Camera-type eye (tissue), 1 donor: ENCODE measurements around the gene PROZ. TPM values are rescaled to one million over a fixed set of nuclear protein-coding genes. Genes with fewer than 3 reads are reported as not detected.

Source experiments
- total RNA-seq: library from RNA; depleted of rRNA; stranded (reverse); fragments of >200 nt; gene quantifications from one replicate; pipeline ENCODE4 v1.2.3, GENCODE V29; 2014

The PROZ gene
- not detected for total RNA-seq

DNA sequence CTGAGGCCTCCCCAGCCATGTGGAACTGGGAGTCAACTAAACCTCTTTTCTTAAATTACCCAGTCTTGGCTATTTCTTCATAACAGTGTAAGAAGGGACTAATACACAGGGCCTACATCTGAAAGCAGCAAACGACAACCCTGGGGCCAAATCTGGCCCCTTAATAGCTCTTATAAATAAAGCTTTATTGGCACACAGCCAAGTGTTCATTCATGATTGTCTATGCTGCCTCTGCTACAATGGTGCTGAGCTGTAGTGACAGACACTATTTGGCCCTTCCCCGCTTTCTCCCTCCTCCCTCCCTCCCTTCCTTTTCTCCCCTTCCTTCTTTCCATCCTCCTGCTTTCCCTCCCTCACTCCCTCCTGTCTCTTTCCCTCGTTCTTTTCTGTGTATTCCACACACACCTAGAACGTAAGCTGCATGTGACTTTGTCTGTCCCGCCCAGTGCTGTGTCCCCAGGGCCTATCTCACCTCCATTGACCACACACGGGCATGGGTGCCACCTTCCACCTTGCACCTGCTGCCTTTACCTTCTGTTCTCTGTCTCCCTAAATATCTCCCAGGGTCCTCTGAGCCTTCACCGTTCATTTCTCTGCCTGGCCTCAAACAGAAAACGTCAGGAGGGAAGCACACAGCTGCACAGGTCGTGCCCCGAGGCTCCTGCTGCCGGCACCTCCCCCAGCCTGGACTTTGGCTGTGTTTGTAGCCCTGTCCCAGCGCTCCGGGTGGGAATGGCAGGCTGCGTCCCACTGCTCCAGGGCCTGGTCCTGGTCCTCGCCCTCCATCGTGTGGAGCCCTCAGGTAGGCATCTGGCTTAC is at the start of gene PROZ:
Gene PROZ, plus strand, starts transcription at position 720 of the 819 bp plus-strand sequence. Its CDS starts 13 bp downstream, at position 733.

DNA sequence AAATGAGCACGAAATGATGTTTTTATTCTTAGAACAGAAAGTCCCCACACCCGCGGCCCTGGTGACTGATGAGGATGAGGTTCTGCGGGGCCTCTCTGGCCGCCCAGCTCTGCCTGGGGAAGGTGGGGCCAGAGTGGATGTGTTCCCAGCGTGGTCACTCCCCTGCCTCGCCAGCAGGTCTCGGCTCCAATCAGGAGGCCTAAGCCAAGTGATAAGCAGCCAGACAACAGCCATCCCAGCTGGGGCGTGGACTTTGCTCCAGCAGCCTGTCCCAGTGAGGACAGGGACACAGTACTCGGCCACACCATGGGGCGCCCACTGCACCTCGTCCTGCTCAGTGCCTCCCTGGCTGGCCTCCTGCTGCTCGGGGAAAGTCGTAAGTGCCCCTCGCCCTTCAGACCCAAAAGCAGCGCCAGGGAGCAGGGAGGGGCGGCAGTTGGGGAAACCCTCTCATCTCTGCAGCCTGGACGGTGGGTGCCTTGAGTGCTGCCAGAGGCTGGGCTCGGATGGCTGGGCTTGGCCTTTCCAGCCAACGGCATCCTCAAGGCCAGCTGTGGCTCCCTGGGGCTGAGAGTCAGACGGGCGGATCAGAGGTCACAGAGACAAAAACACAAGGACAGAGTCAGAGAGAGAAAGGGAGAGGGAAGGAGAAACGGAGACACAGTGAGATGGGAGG is 35.8 kb upstream of the PROZ start, which contains the start of gene F10:
Gene F10, plus strand, starts transcription at position 250 of the 676 bp plus-strand sequence. Its CDS starts 57 bp downstream, at position 307.

DNA sequence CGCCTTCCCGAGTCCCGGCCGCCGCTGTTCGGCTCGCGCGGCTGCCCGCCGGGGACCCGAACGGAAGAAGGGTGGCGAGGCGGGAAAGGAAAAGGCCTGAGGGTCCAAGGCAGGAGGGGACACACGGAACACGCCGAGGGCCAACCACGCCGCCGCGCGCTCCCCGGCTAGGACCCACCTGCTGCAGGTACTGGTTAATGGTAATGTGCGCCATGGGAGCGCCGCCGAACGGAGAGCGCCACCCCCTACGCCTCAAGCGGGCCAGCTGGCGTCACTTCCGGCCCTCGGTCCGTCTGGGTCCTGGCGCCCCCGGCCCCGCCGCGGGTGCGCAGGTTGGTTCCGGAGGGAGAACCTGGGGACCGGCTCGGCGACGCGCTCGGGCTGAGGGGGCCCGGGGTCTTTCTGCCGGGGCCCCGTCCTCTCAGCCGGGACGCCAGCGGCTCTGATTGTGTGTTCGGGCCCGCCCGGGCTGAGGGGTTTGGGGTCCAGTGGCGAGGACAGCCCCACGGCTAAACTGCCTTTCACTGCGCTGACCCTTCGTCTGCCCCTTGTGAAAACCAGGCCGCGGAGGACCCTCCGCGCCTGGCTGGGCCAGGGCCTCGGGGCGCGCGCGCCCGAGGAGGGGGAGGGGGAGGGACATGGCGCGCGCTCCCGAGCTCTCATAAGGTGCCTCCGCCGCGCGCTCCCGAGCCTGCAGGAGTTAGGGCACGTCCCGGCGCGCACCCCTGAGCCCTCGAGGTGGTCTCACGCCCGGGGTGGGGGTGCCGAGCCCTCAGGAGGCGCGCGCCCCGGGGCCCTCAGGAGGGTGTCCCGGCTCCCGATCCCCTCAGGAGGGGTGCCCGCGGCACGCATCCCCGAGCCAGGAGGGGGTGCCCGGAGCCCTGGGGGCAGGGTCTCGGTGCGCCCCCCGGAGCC is 50.2 kb downstream of the PROZ start, which contains the start of gene PCID2:
Gene PCID2, minus strand, starts transcription at position 249 of the 915 bp plus-strand sequence. Its CDS starts 35 bp downstream, at position 214.

DNA sequence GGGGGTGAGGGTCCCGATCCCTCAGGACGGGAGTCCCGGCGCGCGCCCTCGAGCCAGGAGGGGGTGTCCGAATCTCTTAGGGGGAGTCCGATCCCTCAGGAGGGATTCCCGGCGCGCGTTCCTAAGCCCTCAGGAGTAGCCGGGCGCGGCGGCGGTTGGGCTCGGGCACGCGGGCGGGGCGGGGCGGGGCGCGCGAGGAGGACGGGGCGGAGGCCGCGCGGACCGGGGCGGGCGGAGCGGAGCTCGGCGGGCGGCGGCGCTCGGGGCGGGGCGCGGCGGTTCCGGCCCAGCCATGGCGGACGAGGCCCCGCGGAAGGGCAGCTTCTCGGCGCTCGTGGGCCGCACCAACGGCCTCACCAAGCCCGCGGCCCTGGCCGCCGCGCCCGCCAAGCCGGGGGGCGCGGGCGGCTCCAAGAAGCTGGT is 50.9 kb downstream of the PROZ start, which contains the start of gene CUL4A:
Gene CUL4A, plus strand, starts transcription at position 278 of the 423 bp plus-strand sequence. Its CDS starts 15 bp downstream, at position 293.

Other genes starting within 250 kb of the PROZ start
- gene MCF2L, start 189.4 kb upstream of the PROZ start, total RNA-seq = 91.5 TPM
- 2.1 TPM for gene F7, start 52.9 kb upstream of the PROZ start, total RNA-seq
- gene F10, start 35.8 kb upstream of the PROZ start, total RNA-seq = 22.7 TPM
- gene PCID2, start 50.0 kb downstream of the PROZ start, total RNA-seq = 72.6 TPM
- gene CUL4A, start 51.0 kb downstream of the PROZ start, total RNA-seq = 87.0 TPM
- 57.5 TPM for gene LAMP1, start 138.6 kb downstream of the PROZ start, total RNA-seq
- 7.1 TPM for gene GRTP1, start 205.5 kb downstream of the PROZ start, total RNA-seq